H9 (cell line): ENCODE data around the gene TBC1D1. TPM values are rescaled to one million over a fixed set of nuclear protein-coding genes. Genes with fewer than 3 reads are reported as not detected.

Experiments
- DNase-seq: peaks from one replicate; pipeline ENCODE4 v3.0.0-alpha.2; 2017
- H2AFZ ChIP-seq: one replicate; pipeline ENCODE4 v1.6.1; 2013; ENCODE audit warnings: mild to moderate bottlenecking, low read length, control low read depth, moderate library complexity
- H2AK5ac ChIP-seq: 2 replicates; pipeline ENCODE4 v1.6.1; 2013; ENCODE audit warnings: low read length, control low read depth, mixed read lengths; ENCODE audit not compliant: insufficient read length
- H2BK120ac ChIP-seq: one replicate; pipeline ENCODE4 v1.6.1; 2013; ENCODE audit warnings: low read depth, mild to moderate bottlenecking, low read length, control low read depth, inconsistent platforms; ENCODE audit not compliant: poor library complexity, severe bottlenecking
- H2BK12ac ChIP-seq: 2 replicates; pipeline ENCODE4 v1.6.1; 2013; ENCODE audit warnings: low read length, control low read depth, mixed read lengths, low read depth; ENCODE audit not compliant: insufficient read length
- H2BK15ac ChIP-seq: 2 replicates; pipeline ENCODE4 v1.6.1; 2013; ENCODE audit warnings: low read depth, low read length, control low read depth
- H2BK20ac ChIP-seq: one replicate; pipeline ENCODE4 v1.6.1; 2013; ENCODE audit warnings: low read depth, mild to moderate bottlenecking, low read length, control low read depth, inconsistent platforms; ENCODE audit not compliant: poor library complexity, severe bottlenecking
- H2BK5ac ChIP-seq: 2 replicates; pipeline ENCODE4 v1.6.1; 2013; ENCODE audit warnings: low read length, control low read depth, mixed read lengths; ENCODE audit not compliant: insufficient read length
- H3K14ac ChIP-seq: 2 replicates; pipeline ENCODE4 v1.6.1; 2013; ENCODE audit warnings: low read length, control low read depth; ENCODE audit not compliant: insufficient read depth
- H3K18ac ChIP-seq: 2 replicates; pipeline ENCODE4 v1.6.1; 2013; ENCODE audit warnings: low read depth, mild to moderate bottlenecking, mixed read lengths, low read length, control low read depth; ENCODE audit not compliant: insufficient read length
- H3K23ac ChIP-seq: 2 replicates; pipeline ENCODE4 v1.6.1; 2013; ENCODE audit warnings: low read length, control low read depth, mixed read lengths, low read depth; ENCODE audit not compliant: insufficient read length
- H3K23me2 ChIP-seq: 2 replicates; pipeline ENCODE4 v1.6.1; 2013; ENCODE audit warnings: low read depth, mild to moderate bottlenecking, mixed read lengths, low read length, control low read depth; ENCODE audit not compliant: insufficient read length, poor library complexity, severe bottlenecking
- H3K27ac ChIP-seq: 2 replicates; pipeline ENCODE4 v1.5.1; 2013; ENCODE audit warnings: low read length, control low read depth, mixed read lengths, low read depth; ENCODE audit not compliant: insufficient read length
- H3K27me3 ChIP-seq: 2 replicates; pipeline ENCODE4 v1.6.1; 2013; ENCODE audit warnings: low read length, control low read depth, inconsistent platforms; ENCODE audit not compliant: insufficient read depth
- H3K4ac ChIP-seq: 2 replicates; pipeline ENCODE4 v1.6.1; 2013; ENCODE audit warnings: low read depth, mild to moderate bottlenecking, control low read depth, inconsistent platforms, low read length, moderate library complexity
- H3K4me1 ChIP-seq: 2 replicates; pipeline ENCODE4 v1.6.1; 2013; ENCODE audit warnings: low read length, control low read depth, inconsistent platforms; ENCODE audit not compliant: insufficient read depth
- H3K4me2 ChIP-seq: 2 replicates; pipeline ENCODE4 v1.6.1; 2013; ENCODE audit warnings: low read length, control low read depth, mixed read lengths; ENCODE audit not compliant: insufficient read length, insufficient read depth
- H3K56ac ChIP-seq: 2 replicates; pipeline ENCODE4 v1.6.1; 2013; ENCODE audit warnings: low read depth, mild to moderate bottlenecking, mixed read lengths, low read length, control low read depth; ENCODE audit not compliant: insufficient read length
- H3K79me1 ChIP-seq: 2 replicates; pipeline ENCODE4 v1.6.1; 2013; ENCODE audit warnings: low read depth, mild to moderate bottlenecking, moderate library complexity, low read length, control low read depth, inconsistent platforms; ENCODE audit not compliant: insufficient read depth, poor library complexity, severe bottlenecking
- H3K79me2 ChIP-seq: 2 replicates; pipeline ENCODE4 v1.6.1; 2013; ENCODE audit warnings: low read length, control low read depth, inconsistent platforms; ENCODE audit not compliant: insufficient read depth
- H3K9ac ChIP-seq: 2 replicates; pipeline ENCODE4 v1.6.1; 2013; ENCODE audit warnings: low read length, control low read depth, mixed read lengths; ENCODE audit not compliant: insufficient read length; ENCODE audit errors: extremely low read depth
- H3K9me3 ChIP-seq: one replicate; pipeline ENCODE4 v1.6.1; 2013; ENCODE audit warnings: low read depth, low read length, inconsistent platforms; ENCODE audit not compliant: control insufficient read depth
- H3T11ph ChIP-seq: one replicate; pipeline ENCODE4 v1.6.1; 2013; ENCODE audit warnings: mild to moderate bottlenecking, low read length, control low read depth, inconsistent platforms
- H4K20me1 ChIP-seq: one replicate; pipeline ENCODE4 v1.6.1; 2013; ENCODE audit not compliant: control insufficient read depth, insufficient read length, insufficient read depth
- H4K5ac ChIP-seq: 2 replicates; pipeline ENCODE4 v1.6.1; 2013; ENCODE audit warnings: low read depth, mild to moderate bottlenecking, mixed read lengths, low read length, control low read depth; ENCODE audit not compliant: insufficient read length
- H4K8ac ChIP-seq: replicated peaks from 2 replicates; pipeline ENCODE4 v1.6.1; 2013; ENCODE audit warnings: low read length, control low read depth, mixed read lengths, low read depth; ENCODE audit not compliant: insufficient read length
- H4K91ac ChIP-seq: 2 replicates; pipeline ENCODE4 v1.6.1; 2013; ENCODE audit warnings: low read depth, mild to moderate bottlenecking, moderate library complexity, mixed read lengths, low read length, control low read depth; ENCODE audit not compliant: insufficient read length
- H3K27ac Mint-ChIP-seq, 3 experiments: 2 replicates in 2 of 3; 3 replicates in 1 of 3; pipeline ENCODE4 v1.8.0; 2020 to 2021; ENCODE audit warnings: mixed read lengths in 3 of 3, mild to moderate bottlenecking in 1 of 3, moderate library complexity in 1 of 3
- H3K27me3 Mint-ChIP-seq: 2 replicates; pipeline ENCODE4 v1.8.0; 2021; ENCODE audit warnings: low read depth, mild to moderate bottlenecking, moderate library complexity, mixed read lengths
- H3K36me3 Mint-ChIP-seq, 3 experiments: 2 replicates in 2 of 3; 3 replicates in 1 of 3; pipeline ENCODE4 v1.8.0; 2020 to 2021; ENCODE audit warnings: low read depth in 3 of 3, mixed read lengths in 3 of 3; ENCODE audit not compliant: insufficient read depth in 1 of 3
- H3K4me1 Mint-ChIP-seq, 2 experiments: 2 replicates each; pipeline ENCODE4 v1.8.0; 2020; ENCODE audit warnings: mixed read lengths in 2 of 2
- H3K4me3 Mint-ChIP-seq, 2 experiments: 2 replicates in 1 of 2; 3 replicates in 1 of 2; pipeline ENCODE4 v1.8.0; 2020 to 2021; ENCODE audit warnings: mild to moderate bottlenecking in 2 of 2, mixed read lengths in 2 of 2, moderate library complexity in 1 of 2
- H3K9me3 Mint-ChIP-seq, 2 experiments: 2 replicates in 1 of 2; 3 replicates in 1 of 2; pipeline ENCODE4 v1.8.0; 2020; ENCODE audit warnings: mild to moderate bottlenecking in 2 of 2, mixed read lengths in 2 of 2, moderate library complexity in 1 of 2
- WGBS: extraction: QIAGEN DNeasy Blood & Tissue Kit; methylation state at CpG from one replicate; pipeline ENCODE4 v1.1.7; 2013; ENCODE audit warnings: missing lambda C conversion rate, low lambda C conversion rate, mixed read lengths; ENCODE audit not compliant: insufficient read length; ENCODE audit errors: extremely low coverage; 5-methylcytosine and 5-hydroxymethylcytosine counted together
- total RNA-seq: library from RNA; stranded (reverse); gene quantifications from 2 replicates; pipeline ENCODE4 v1.2.1, GENCODE V29; 2021
- TF ChIP-seq, protein P1 (sequence below): fragments of 200-600 bp; sonication (generic); conservative IDR thresholded peaks from 3 replicates; pipeline ENCODE4 v1.8.0; 2021; ENCODE audit warnings: antibody characterized with exemption, mild to moderate bottlenecking

TBC1D1 gene
- total RNA-seq, 1 experiment from 2014 or later, result 109 TPM

DNA sequence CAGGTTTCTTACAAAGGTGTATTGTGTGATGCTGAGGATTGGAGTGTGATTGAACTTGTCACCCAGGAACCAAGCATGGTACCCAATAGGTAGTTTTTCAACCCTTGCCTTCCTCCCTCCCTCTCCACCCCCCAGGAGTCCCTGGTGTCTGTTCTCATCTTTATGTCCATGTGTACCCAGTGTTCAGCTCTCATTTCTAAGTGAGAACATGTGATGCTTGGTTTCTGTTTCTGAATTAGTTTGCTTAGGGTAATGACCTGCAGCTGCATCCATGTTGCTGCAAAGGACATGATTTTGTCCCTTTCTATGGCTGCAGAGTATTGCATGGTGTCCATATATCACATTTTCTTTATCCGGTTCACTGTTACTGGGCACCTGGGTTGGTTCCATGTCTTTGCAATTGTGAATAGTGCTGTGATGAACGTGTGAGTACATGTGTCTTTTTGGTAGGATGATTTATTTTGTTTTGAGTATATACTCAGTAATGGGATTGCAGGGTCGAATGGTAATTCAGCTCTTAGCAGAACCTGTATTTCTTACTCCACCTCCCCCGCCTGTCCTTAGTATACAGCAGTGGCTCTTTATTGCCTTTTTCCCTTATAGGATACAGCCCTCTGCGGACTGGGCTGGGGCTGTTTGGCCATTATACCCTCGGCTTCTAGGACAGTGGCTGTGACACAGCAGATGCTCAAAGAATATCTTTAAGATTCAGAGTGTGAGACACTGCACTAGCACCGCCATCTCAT, 214.8 kb downstream of the TBC1D1 start:
- H2AFZ ChIP-seq, result no peak overlapping the region
- H2AK5ac ChIP-seq, result no peak overlapping the region
- H3K27ac ChIP-seq, result no peak overlapping the region
- H3K23ac ChIP-seq, result no peak overlapping the region
- H3K23me2 ChIP-seq, result peaks cover 3% of the 10 kb centered on the region
- H3K4me1 ChIP-seq, result no peaks in the 10 kb centered on the region; the same call in 1 of the 2 replicates
- no peak overlapping the region for H2BK20ac ChIP-seq
- WGBS, result no CpG with 5 or more reads among the region's 7 CpGs
- Mint-ChIP-seq H3K4me3 (no peak overlapping the region), H3K9me3 (no peaks in the 10 kb centered on the region), H3K4me1 (peaks cover 9 to 14% of the 10 kb centered on the region in 2 experiments), H3K27me3 (no peaks in the 10 kb centered on the region), H3K27ac (no peak overlapping the region), H3K36me3 (peaks cover 23 to 44% (median 43%) of the 10 kb centered on the region in 3 experiments)
- no peak overlapping the region for H3T11ph ChIP-seq
- no peak overlapping the region for H3K4ac ChIP-seq
- H4K91ac ChIP-seq, result no peak overlapping the region
- H4K5ac ChIP-seq, result no peak overlapping the region
- H2BK5ac ChIP-seq, result no peak overlapping the region
- H3K56ac ChIP-seq, result no peak overlapping the region
- no peak overlapping the region for H3K18ac ChIP-seq
- TF ChIP-seq, protein P1, sequence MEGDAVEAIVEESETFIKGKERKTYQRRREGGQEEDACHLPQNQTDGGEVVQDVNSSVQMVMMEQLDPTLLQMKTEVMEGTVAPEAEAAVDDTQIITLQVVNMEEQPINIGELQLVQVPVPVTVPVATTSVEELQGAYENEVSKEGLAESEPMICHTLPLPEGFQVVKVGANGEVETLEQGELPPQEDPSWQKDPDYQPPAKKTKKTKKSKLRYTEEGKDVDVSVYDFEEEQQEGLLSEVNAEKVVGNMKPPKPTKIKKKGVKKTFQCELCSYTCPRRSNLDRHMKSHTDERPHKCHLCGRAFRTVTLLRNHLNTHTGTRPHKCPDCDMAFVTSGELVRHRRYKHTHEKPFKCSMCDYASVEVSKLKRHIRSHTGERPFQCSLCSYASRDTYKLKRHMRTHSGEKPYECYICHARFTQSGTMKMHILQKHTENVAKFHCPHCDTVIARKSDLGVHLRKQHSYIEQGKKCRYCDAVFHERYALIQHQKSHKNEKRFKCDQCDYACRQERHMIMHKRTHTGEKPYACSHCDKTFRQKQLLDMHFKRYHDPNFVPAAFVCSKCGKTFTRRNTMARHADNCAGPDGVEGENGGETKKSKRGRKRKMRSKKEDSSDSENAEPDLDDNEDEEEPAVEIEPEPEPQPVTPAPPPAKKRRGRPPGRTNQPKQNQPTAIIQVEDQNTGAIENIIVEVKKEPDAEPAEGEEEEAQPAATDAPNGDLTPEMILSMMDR, result no peak
- no peaks in the 10 kb centered on the region for H3K79me2 ChIP-seq
- no peak for DNase-seq
- no peak overlapping the region for H2BK120ac ChIP-seq
- H3K14ac ChIP-seq, result no peak overlapping the region
- no peak overlapping the region for H2BK12ac ChIP-seq
- no peak overlapping the region for H4K8ac ChIP-seq
- no peaks in the 10 kb centered on the region for H3K9me3 ChIP-seq
- H4K20me1 ChIP-seq, result no peaks in the 10 kb centered on the region
- no peak overlapping the region for H2BK15ac ChIP-seq
- H3K79me1 ChIP-seq, result no peaks in the 10 kb centered on the region
- H3K9ac ChIP-seq, result no peak overlapping the region
- no peak overlapping the region for H3K4me2 ChIP-seq
- H3K27me3 ChIP-seq, result no peaks in the 10 kb centered on the region
